Mucosa of stomach (tissue), 1 donor: Measurements from ENCODE around the gene UCN3.

ENCODE experiments used
- H3K27me3 ChIP-seq: one replicate; pipeline ENCODE4 v1.7.0; 2013; ENCODE audit warnings: mild to moderate bottlenecking, low read length; ENCODE audit not compliant: control insufficient read depth, insufficient read depth
- H3K36me3 ChIP-seq: one replicate; pipeline ENCODE4 v1.7.0; 2013; ENCODE audit warnings: low read length; ENCODE audit not compliant: control insufficient read depth, insufficient read depth
- H3K4me1 ChIP-seq: one replicate; pipeline ENCODE4 v1.7.0; 2013; ENCODE audit warnings: mild to moderate bottlenecking, low read length; ENCODE audit not compliant: control insufficient read depth, insufficient read depth
- H3K4me3 ChIP-seq: one replicate; pipeline ENCODE4 v1.7.0; 2013; ENCODE audit warnings: low read length
- H3K9ac ChIP-seq: one replicate; pipeline ENCODE4 v1.7.0; 2013; ENCODE audit warnings: mild to moderate bottlenecking, low read length, moderate library complexity
- H3K9me3 ChIP-seq: one replicate; pipeline ENCODE4 v1.7.0; 2013; ENCODE audit warnings: mild to moderate bottlenecking, low read length, moderate library complexity; ENCODE audit not compliant: control insufficient read depth
- donor health status: Pancreatic carcinoma.

The UCN3 gene

GRCh38 chr10:5364890-5365338 is at the start of gene UCN3:
TSS of gene UCN3 (plus strand) at chr10:5364966. CDS start at chr10:5373721, 8,755 bp downstream.
- no peak within 1 kb of the TSS for H3K4me3 ChIP-seq
- peaks cover 5% of the 10 kb centered on the region for H3K4me1 ChIP-seq
- H3K9me3 ChIP-seq, result no peaks in the 10 kb centered on the region
- H3K27me3 ChIP-seq, result no peaks in the 10 kb centered on the region
- H3K36me3 ChIP-seq, result no peaks in the 10 kb centered on the region
- no peak within 1 kb of the TSS for H3K9ac ChIP-seq

- no peaks in the 10 kb centered on the region for H3K27me3 ChIP-seq
- no peak overlapping the region for H3K9ac ChIP-seq
- H3K4me1 ChIP-seq, result no peaks in the 10 kb centered on the region
- no peaks in the 10 kb centered on the region for H3K9me3 ChIP-seq
- H3K4me3 ChIP-seq, result no peak overlapping the region
- no peaks in the 10 kb centered on the region for H3K36me3 ChIP-seq
Observed at GRCh38 chr10:5317547-5318107, 47.1 kb upstream of the UCN3 start.

GRCh38 chr10:5318148-5318547 is 46.6 kb upstream of the UCN3 start:
- H3K36me3 ChIP-seq, result no peaks in the 10 kb centered on the region
- H3K9me3 ChIP-seq, result no peaks in the 10 kb centered on the region
- H3K4me1 ChIP-seq, result no peaks in the 10 kb centered on the region
- H3K9ac ChIP-seq, result no peak overlapping the region
- H3K27me3 ChIP-seq, result no peaks in the 10 kb centered on the region
- no peak overlapping the region for H3K4me3 ChIP-seq

- H3K9me3 ChIP-seq, result no peaks in the 10 kb centered on the region
- no peak overlapping the region for H3K9ac ChIP-seq
- H3K4me3 ChIP-seq, result no peak overlapping the region
- no peaks in the 10 kb centered on the region for H3K36me3 ChIP-seq
- H3K4me1 ChIP-seq, result no peaks in the 10 kb centered on the region
- no peaks in the 10 kb centered on the region for H3K27me3 ChIP-seq
Observed at GRCh38 chr10:5319863-5320262, 44.9 kb upstream of the UCN3 start.

- Histone ChIP-seq H3K4me1 (no peaks in the 10 kb centered on the region), H3K4me3 (no peak overlapping the region), H3K27me3 (no peaks in the 10 kb centered on the region), H3K9me3 (no peaks in the 10 kb centered on the region), H3K36me3 (no peaks in the 10 kb centered on the region), H3K9ac (no peak overlapping the region)
Observed at GRCh38 chr10:5321273-5321672, 43.5 kb upstream of the UCN3 start.

GRCh38 chr10:5323446-5323845 is 41.3 kb upstream of the UCN3 start:
- Histone ChIP-seq H3K27me3 (no peaks in the 10 kb centered on the region), H3K9me3 (no peaks in the 10 kb centered on the region), H3K36me3 (no peaks in the 10 kb centered on the region), H3K9ac (no peak overlapping the region), H3K4me3 (no peak overlapping the region), H3K4me1 (no peaks in the 10 kb centered on the region)

GRCh38 chr10:5325076-5325475 is 39.7 kb upstream of the UCN3 start:
- H3K4me1 ChIP-seq, result no peaks in the 10 kb centered on the region
- H3K27me3 ChIP-seq, result no peaks in the 10 kb centered on the region
- H3K4me3 ChIP-seq, result no peak overlapping the region
- H3K9me3 ChIP-seq, result no peaks in the 10 kb centered on the region
- H3K36me3 ChIP-seq, result no peaks in the 10 kb centered on the region
- H3K9ac ChIP-seq, result no peak overlapping the region

- Histone ChIP-seq H3K36me3 (no peaks in the 10 kb centered on the region), H3K9me3 (no peaks in the 10 kb centered on the region), H3K4me1 (no peaks in the 10 kb centered on the region), H3K9ac (no peak overlapping the region), H3K4me3 (no peak overlapping the region), H3K27me3 (no peaks in the 10 kb centered on the region)
Observed at GRCh38 chr10:5334196-5334880, 30.4 kb upstream of the UCN3 start.

- H3K4me1 ChIP-seq, result no peaks in the 10 kb centered on the region
- no peaks in the 10 kb centered on the region for H3K27me3 ChIP-seq
- no peak overlapping the region for H3K4me3 ChIP-seq
- no peaks in the 10 kb centered on the region for H3K36me3 ChIP-seq
- H3K9me3 ChIP-seq, result no peaks in the 10 kb centered on the region
- H3K9ac ChIP-seq, result no peak overlapping the region
Observed at GRCh38 chr10:5338010-5338409, 26.8 kb upstream of the UCN3 start.

GRCh38 chr10:5343092-5343491 is 21.7 kb upstream of the UCN3 start:
- H3K9ac ChIP-seq, result no peak overlapping the region
- H3K36me3 ChIP-seq, result no peaks in the 10 kb centered on the region
- H3K4me3 ChIP-seq, result no peak overlapping the region
- H3K9me3 ChIP-seq, result no peaks in the 10 kb centered on the region
- H3K27me3 ChIP-seq, result no peaks in the 10 kb centered on the region
- H3K4me1 ChIP-seq, result no peaks in the 10 kb centered on the region

GRCh38 chr10:5343561-5343960 is 21.2 kb upstream of the UCN3 start:
- no peaks in the 10 kb centered on the region for H3K9me3 ChIP-seq
- no peaks in the 10 kb centered on the region for H3K27me3 ChIP-seq
- no peaks in the 10 kb centered on the region for H3K4me1 ChIP-seq
- no peak overlapping the region for H3K9ac ChIP-seq
- no peak overlapping the region for H3K4me3 ChIP-seq
- H3K36me3 ChIP-seq, result no peaks in the 10 kb centered on the region

GRCh38 chr10:5343979-5344378 is 20.8 kb upstream of the UCN3 start:
- Histone ChIP-seq H3K36me3 (no peaks in the 10 kb centered on the region), H3K9me3 (no peaks in the 10 kb centered on the region), H3K4me1 (no peaks in the 10 kb centered on the region), H3K27me3 (no peaks in the 10 kb centered on the region), H3K9ac (no peak overlapping the region), H3K4me3 (no peak overlapping the region)
